Measurements from ENCODE around the gene SFTPB. TPM values are rescaled to one million over a fixed set of nuclear protein-coding genes. Genes with fewer than 3 reads are reported as not detected.
"Not testable (repeated sequence)": the region's sequence is repeated elsewhere in the genome, so short reads cannot be mapped to it uniquely, and the experiment has no call there.

Gene SFTPB
- total RNA-seq, 1 experiment from 2014 or later = not detected

- ChIA-PET CTCF (no interaction called here), POLR2A (ENCODE audit: unreplicated experiment) (no interaction called here)
- Histone ChIP-seq H3K4me3 (peak overlapping the region; percentile 98; the same call in 1 of the 2 replicates), H3K9me2 (ENCODE audit: insufficient read depth) (no peaks in the 10 kb centered on the region), H3F3A (ENCODE audit: insufficient read depth, low read depth) (peaks cover 58% of the 10 kb centered on the region), H3K27ac (no peak overlapping the region), H3K27me3 (ENCODE audit: insufficient read depth, low read depth) (no peaks in the 10 kb centered on the region), H3K9me3 (ENCODE audit: insufficient read depth, low read depth) (no peaks in the 10 kb centered on the region), H3K4me2 (peak overlapping the region; percentile 96), H4K20me1 (ENCODE audit: insufficient read depth) (peaks cover 27% of the 10 kb centered on the region), H3K4me1 (replicated peaks; ENCODE audit: insufficient read depth) (peaks cover 31% of the 10 kb centered on the region), H3K79me2 (ENCODE audit: low read depth) (peaks cover 74% of the 10 kb centered on the region), H3K36me3 (ENCODE audit: low read depth) (0 out of 2 replicates have a peak, but pooled peaks cover 11% of the 10 kb centered on the region), H2AFZ (peak overlapping the region; percentile 89; the same call in 1 of the 2 replicates)
- intact Hi-C loops (cut with micrococcal nuclease; ENCODE audit: unreplicated experiment) = no loop called here
- no peak for TF ChIP-seq EZH2 (IDR thresholded peaks at IDR 0.05; ENCODE audit: low read depth)
- no peak for DNase-seq
- BruUV-seq (replicated peaks) = TSS peak; percentile 33
Observed at GRCh38 chr2:85615413-85615728, 52.6 kb downstream of the SFTPB start.

- H2AFZ ChIP-seq; H3K9me3 ChIP-seq (ENCODE audit: insufficient read depth, low read depth); H3K9me2 ChIP-seq (ENCODE audit: insufficient read depth); H3K27me3 ChIP-seq (ENCODE audit: insufficient read depth, low read depth); BruUV-seq (replicated peaks); intact Hi-C loops (cut with micrococcal nuclease; ENCODE audit: unreplicated experiment); H3K4me3 ChIP-seq; CTCF ChIA-PET; H3K4me2 ChIP-seq; H3K27ac ChIP-seq; DNase-seq: not testable (repeated sequence)
- Histone ChIP-seq H3K36me3 (ENCODE audit: low read depth) (0 out of 2 replicates have a peak, but pooled peaks cover 11% of the 10 kb centered on the region), H3K4me1 (replicated peaks; ENCODE audit: insufficient read depth) (peaks cover 37% of the 10 kb centered on the region), H4K20me1 (ENCODE audit: insufficient read depth) (peaks cover 22% of the 10 kb centered on the region), H3F3A (ENCODE audit: insufficient read depth, low read depth) (peaks cover 64% of the 10 kb centered on the region), H3K79me2 (ENCODE audit: low read depth) (peaks cover 74% of the 10 kb centered on the region)
- POLR2A ChIA-PET (ENCODE audit: unreplicated experiment) = interaction anchor here (0.6 kb wide), 1 partner anchor 29 kb away, joined by 3 read pairs; no protein-coding TSS in a partner anchor
Observed at GRCh38 chr2:85614757-85615156, 53.2 kb downstream of the SFTPB start.

- Histone ChIP-seq H3K36me3 (ENCODE audit: low read depth) (0 out of 2 replicates have a peak, but pooled peaks cover 6% of the 10 kb centered on the region), H3K79me2 (ENCODE audit: low read depth) (peaks cover 74% of the 10 kb centered on the region), H3K27ac (no peak overlapping the region), H3K4me1 (replicated peaks; ENCODE audit: insufficient read depth) (peaks cover 37% of the 10 kb centered on the region), H2AFZ (no peak overlapping the region), H3F3A (ENCODE audit: insufficient read depth, low read depth) (peaks cover 64% of the 10 kb centered on the region), H3K9me3 (ENCODE audit: insufficient read depth, low read depth) (no peaks in the 10 kb centered on the region), H3K4me3 (no peak overlapping the region), H3K27me3 (ENCODE audit: insufficient read depth, low read depth) (no peaks in the 10 kb centered on the region), H4K20me1 (ENCODE audit: insufficient read depth) (peaks cover 14% of the 10 kb centered on the region), H3K9me2 (ENCODE audit: insufficient read depth) (no peaks in the 10 kb centered on the region), H3K4me2 (no peak overlapping the region)
- BruUV-seq (replicated peaks) = no TSS peak
- intact Hi-C loops (cut with micrococcal nuclease; ENCODE audit: unreplicated experiment) = no loop called here
- POLR2A ChIA-PET (ENCODE audit: unreplicated experiment) = interaction anchor here (0.6 kb wide), 1 partner anchor 28 kb away, joined by 3 read pairs; no protein-coding TSS in a partner anchor
- no peak for DNase-seq
- CTCF ChIA-PET = no interaction called here
- no peak for TF ChIP-seq EZH2 (IDR thresholded peaks at IDR 0.05; ENCODE audit: low read depth)
- no peak for TF ChIP-seq CTCF (conservative IDR thresholded peaks at IDR 0.05)
Observed at GRCh38 chr2:85613717-85614515, 54.1 kb downstream of the SFTPB start.

Measured in PC-9 (cell line).